IMR-90 (cell line): ENCODE data around the gene RBP4. TPM values are rescaled to one million over a fixed set of nuclear protein-coding genes. Genes with fewer than 3 reads are reported as not detected.

Experiments used
- ATAC-seq: fragments of 200-7000 bp; cut with Tn5 transposase; 2 replicates; pipeline ENCODE4 v1.9.1; 2020; ENCODE audit warnings: low read depth, mild to moderate bottlenecking, moderate library complexity
- BruUV-seq: library from RNA; stranded (reverse); fragments of 400-500 nt; replicated peaks from 2 replicates; lab custom pipeline; 2021; lab: Mats Ljungman, UMichigan
- CTCF ChIA-PET: fragments of 300-600 bp; formaldehyde crosslinking; extraction: SDS; loops from one replicate; lab custom pipeline; 2021; ENCODE audit warnings: antibody characterized with exemption; lab: Yijun Ruan, JAX
- POLR2A ChIA-PET: fragments of 300-600 bp; sonication (Branson Sonifier 250); formaldehyde crosslinking; loops from one replicate; lab custom pipeline; 2022; ENCODE audit warnings: antibody characterized with exemption; ENCODE audit not compliant: unreplicated experiment; lab: Charles Lee
- DNase-seq: peaks from one replicate; pipeline ENCODE4 v3.0.0; 2013
- H2AFZ ChIP-seq: replicated peaks from 2 replicates; pipeline ENCODE3; 2013; ENCODE audit warnings: low read length, mild to moderate bottlenecking; ENCODE audit not compliant: poor library complexity
- H2AK5ac ChIP-seq: 2 replicates; pipeline ENCODE4 v1.6.1; 2013; ENCODE audit warnings: low read depth, low read length, inconsistent platforms
- H2AK9ac ChIP-seq: replicated peaks from 2 replicates; pipeline ENCODE3; 2013; ENCODE audit warnings: mild to moderate bottlenecking, low read depth, low read length, moderate library complexity; ENCODE audit not compliant: poor library complexity
- H2BK120ac ChIP-seq: 2 replicates; pipeline ENCODE4 v1.6.1; 2013; ENCODE audit warnings: low read depth, low read length, inconsistent platforms
- H2BK15ac ChIP-seq: 3 replicates; pipeline ENCODE4 v1.6.1; 2013; ENCODE audit warnings: low read depth, low read length, inconsistent platforms
- H2BK20ac ChIP-seq: 2 replicates; pipeline ENCODE4 v1.6.1; 2013; ENCODE audit warnings: low read depth, mild to moderate bottlenecking, inconsistent platforms, low read length, moderate library complexity
- H2BK5ac ChIP-seq: 2 replicates; pipeline ENCODE4 v1.6.1; 2013; ENCODE audit warnings: mild to moderate bottlenecking, low read depth, low read length, inconsistent platforms; ENCODE audit not compliant: poor library complexity, severe bottlenecking
- H3K14ac ChIP-seq: replicated peaks from 2 replicates; pipeline ENCODE4 v1.6.1; 2013; ENCODE audit warnings: low read depth, low read length, inconsistent platforms
- H3K18ac ChIP-seq: 2 replicates; pipeline ENCODE4 v1.6.1; 2013; ENCODE audit warnings: low read depth, low read length, control low read depth
- H3K23ac ChIP-seq: 2 replicates; pipeline ENCODE4 v1.6.1; 2013; ENCODE audit warnings: low read depth, low read length, inconsistent platforms
- H3K27ac ChIP-seq: 2 replicates; pipeline ENCODE4 v1.5.1; 2013; ENCODE audit warnings: mild to moderate bottlenecking, control low read depth, low read length; ENCODE audit not compliant: insufficient read depth
- H3K27me3 ChIP-seq: 2 replicates; pipeline ENCODE4 v1.6.1; 2013; ENCODE audit warnings: low read length; ENCODE audit not compliant: control insufficient read depth, insufficient read depth
- H3K36me3 ChIP-seq: 2 replicates; pipeline ENCODE4 v1.6.1; 2013; ENCODE audit warnings: low read length, mixed read lengths; ENCODE audit not compliant: control insufficient read depth, insufficient read depth
- H3K4ac ChIP-seq: 2 replicates; pipeline ENCODE4 v1.6.1; 2013; ENCODE audit warnings: low read depth, low read length, inconsistent platforms
- H3K4me1 ChIP-seq: 2 replicates; pipeline ENCODE4 v1.6.1; 2013; ENCODE audit warnings: low read length, mixed read lengths; ENCODE audit not compliant: control insufficient read depth, insufficient read depth
- H3K4me2 ChIP-seq: 2 replicates; pipeline ENCODE4 v1.6.1; 2013; ENCODE audit warnings: low read depth, mild to moderate bottlenecking, control low read depth, low read length, moderate library complexity
- H3K4me3 ChIP-seq: 2 replicates; pipeline ENCODE4 v1.5.1; 2013; ENCODE audit warnings: low read depth, mild to moderate bottlenecking, control low read depth, low read length, moderate library complexity; ENCODE audit not compliant: insufficient read depth
- H3K56ac ChIP-seq: 2 replicates; pipeline ENCODE4 v1.6.1; 2013; ENCODE audit warnings: low read length, inconsistent platforms; ENCODE audit not compliant: insufficient read depth; ENCODE audit errors: extremely low read depth
- H3K79me1 ChIP-seq, 2 experiments: 2 replicates each; pipeline ENCODE4 v1.6.1; 2013; ENCODE audit warnings: low read length in 2 of 2, inconsistent platforms in 1 of 2, low read depth in 1 of 2
- H3K9ac ChIP-seq: 2 replicates; pipeline ENCODE4 v1.6.1; 2013; ENCODE audit warnings: low read depth, low read length, control low read depth
- H3K9me1 ChIP-seq: 2 replicates; pipeline ENCODE4 v1.6.1; 2013; ENCODE audit warnings: low read length, inconsistent platforms; ENCODE audit not compliant: insufficient read depth
- H3K9me3 ChIP-seq: 2 replicates; pipeline ENCODE4 v1.6.1; 2013; ENCODE audit warnings: low read length; ENCODE audit not compliant: control insufficient read depth, insufficient read depth
- H4K20me1 ChIP-seq: 2 replicates; pipeline ENCODE4 v1.6.1; 2013; ENCODE audit warnings: low read length, inconsistent platforms; ENCODE audit not compliant: insufficient read depth
- H4K5ac ChIP-seq: 2 replicates; pipeline ENCODE4 v1.6.1; 2013; ENCODE audit warnings: mild to moderate bottlenecking, low read depth, low read length, control low read depth
- H4K8ac ChIP-seq, 2 experiments: 2 replicates each; pipeline ENCODE4 v1.6.1; 2013; ENCODE audit warnings: low read depth in 2 of 2, low read length in 2 of 2, control low read depth in 1 of 2, inconsistent platforms in 1 of 2
- H4K91ac ChIP-seq: 2 replicates; pipeline ENCODE4 v1.6.1; 2013; ENCODE audit warnings: low read depth, low read length, inconsistent platforms; ENCODE audit not compliant: insufficient read depth
- MXI1 ChIP-seq: IDR thresholded peaks from 2 replicates; pipeline ENCODE4 v1.6.1; 2012; ENCODE audit warnings: low read depth, mild to moderate bottlenecking, low read length, moderate library complexity, borderline replicate concordance
- WGBS, 2 experiments: methylation state at CpG; one replicate each; pipeline versions ENCODE4 v1.1.5 to v1.1.7; 2013; ENCODE audit warnings: missing lambda C conversion rate in 2 of 2; ENCODE audit not compliant: insufficient read length in 1 of 2; ENCODE audit errors: extremely low coverage in 2 of 2; 5-methylcytosine and 5-hydroxymethylcytosine counted together
- dilution Hi-C: fragments of 300-500 bp; cut with HindIII; formaldehyde crosslinking; loops from one replicate; pipeline ENCODE4 v1.14.3; 2018; ENCODE audit warnings: low sequenced_read_pairs; ENCODE audit not compliant: unreplicated experiment
- in situ Hi-C: fragments of 300-500 bp; cut with MboI; formaldehyde crosslinking; loops from 3 replicates; pipeline ENCODE4 v1.14.3; 2019; ENCODE audit warnings: low sequenced_read_pairs, inconsistent platforms, mixed read lengths
- intact Hi-C: fragments of 100-400 bp; cut with micrococcal nuclease; formaldehyde crosslinking; loops from 2 replicates; pipeline ENCODE4 v1.10.0; 2022
- polyA plus RNA-seq, 3 experiments: library from polyadenylated mRNA; depleted of rRNA; stranded (reverse); fragments of >200 nt; gene quantifications; 2 replicates each; pipeline ENCODE4 v1.2.3, GENCODE V29; 2012; ENCODE audit warnings: low replicate concordance in 1 of 3
- total RNA-seq: library from RNA; depleted of rRNA; stranded (reverse); fragments of >200 nt; gene quantifications from 2 replicates; pipeline ENCODE4 v1.2.3, GENCODE V29; 2012

Gene RBP4
- total and polyA plus RNA-seq, 2 of the 4 experiments (the other 2 are of a cell fraction): not detected

GRCh38 chr10:93612311-93612710, 11.3 kb upstream of the RBP4 start, which contains the start of gene PDE6C:
Gene PDE6C, plus strand, starts transcription at chr10:93612537. Its CDS starts 189 bp downstream, at chr10:93612726.
- H3K9me1 ChIP-seq: no peaks in the 10 kb centered on the region
- 29% methylated on average over 1 of the region's 6 CpGs; no CpG with 5 or more reads in 1 of the 2 experiments for whole genome bisulfite sequencing, 2 experiments
- in situ Hi-C loops: no loop called here

More at GRCh38 chr10:93612311-93612710, 11.3 kb upstream of the RBP4 start, which contains the start of gene PDE6C:
- Histone ChIP-seq H3K79me1 (no peaks in the 10 kb centered on the region), H4K20me1 (no peaks in the 10 kb centered on the region), H2BK15ac (no peak within 1 kb of the TSS), H2BK5ac (no peak within 1 kb of the TSS), H3K27me3 (peaks cover 12% of the 10 kb centered on the region), H3K56ac (no peak within 1 kb of the TSS), H2AK9ac (no peak within 1 kb of the TSS), H3K36me3 (no peaks in the 10 kb centered on the region), H4K5ac (no peak within 1 kb of the TSS), H2BK120ac (no peak within 1 kb of the TSS), H2BK20ac (no peak within 1 kb of the TSS), H3K4ac (no peak within 1 kb of the TSS), H3K4me1 (no peaks in the 10 kb centered on the region), H3K4me2 (no peak within 1 kb of the TSS), H4K8ac (no peak within 1 kb of the TSS), H3K18ac (no peak within 1 kb of the TSS), H2AFZ (no peak within 1 kb of the TSS), H2AK5ac (no peak within 1 kb of the TSS), H3K4me3 (no peak within 1 kb of the TSS), H3K27ac (no peak within 1 kb of the TSS), H3K14ac (no peak within 1 kb of the TSS), H4K91ac (no peak within 1 kb of the TSS), H3K9ac (no peak within 1 kb of the TSS), H3K23ac (no peak within 1 kb of the TSS), H3K9me3 (no peaks in the 10 kb centered on the region)
- CTCF ChIA-PET: interaction anchor here (0.6 kb wide), 1 partner anchor 136 kb away, joined by 3 read pairs; no protein-coding TSS in a partner anchor
- BruUV-seq: no TSS peak
- no peak for ATAC-seq
- POLR2A ChIA-PET: no interaction called here
- dilution Hi-C loops: no loop called here
- intact Hi-C loops: no loop called here
- DNase-seq: no peak
- TF ChIP-seq MXI1: no peak
